HL-60 (cell line): ENCODE data around the gene ATRIP.

Experiments used
- POLR2AphosphoS5 ChIP-seq: IDR thresholded peaks from 2 replicates; pipeline ENCODE4 v1.6.1; 2012; ENCODE audit warnings: low read depth
- TF ChIP-seq, protein P1 (sequence below): IDR thresholded peaks from 2 replicates; pipeline ENCODE4 v1.6.1; 2012; ENCODE audit warnings: low read depth; ENCODE audit not compliant: insufficient replicate concordance

DNA sequence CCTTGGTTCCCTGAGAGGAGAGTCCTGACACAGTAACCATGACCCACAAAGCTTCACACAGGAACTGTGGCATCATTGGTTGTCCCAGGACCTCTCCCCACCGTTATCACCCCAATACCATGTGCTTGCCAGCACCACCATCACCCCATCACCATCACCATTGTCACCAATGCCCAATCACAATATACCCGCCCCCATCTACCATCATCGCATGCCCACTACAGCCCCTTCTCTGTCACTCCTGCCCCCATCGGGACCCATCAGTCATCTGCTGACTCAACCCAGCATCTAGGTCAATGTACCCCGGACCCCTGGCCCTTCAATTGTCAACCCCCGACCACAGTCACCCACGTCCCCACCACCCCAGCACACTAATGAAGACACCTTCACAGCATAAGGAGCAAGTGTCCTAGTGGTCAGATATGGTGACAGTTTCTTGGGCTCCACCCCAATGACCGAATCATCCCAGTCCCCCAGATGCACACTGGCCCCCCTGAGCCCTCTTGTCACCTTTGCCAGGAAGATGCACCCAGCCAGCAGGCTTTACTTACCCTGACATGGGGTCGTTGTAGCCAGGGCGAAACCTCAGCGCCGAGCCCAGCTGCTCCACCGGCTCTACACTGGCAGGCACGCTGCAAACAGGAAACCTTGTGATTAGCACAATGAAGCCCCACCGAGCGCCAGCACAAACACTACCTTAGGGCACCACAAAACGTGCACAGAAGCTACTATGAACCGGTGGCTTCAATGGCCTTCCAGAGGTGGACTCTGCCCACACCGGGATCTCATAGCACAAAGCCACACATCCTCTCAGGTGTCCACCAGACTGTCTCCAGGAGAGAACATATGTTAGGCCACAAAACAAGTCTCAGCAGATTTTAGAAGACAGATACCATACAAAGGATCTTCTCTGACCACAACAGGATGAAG is 32.4 kb downstream of the ATRIP start:
- TF ChIP-seq, protein P1, sequence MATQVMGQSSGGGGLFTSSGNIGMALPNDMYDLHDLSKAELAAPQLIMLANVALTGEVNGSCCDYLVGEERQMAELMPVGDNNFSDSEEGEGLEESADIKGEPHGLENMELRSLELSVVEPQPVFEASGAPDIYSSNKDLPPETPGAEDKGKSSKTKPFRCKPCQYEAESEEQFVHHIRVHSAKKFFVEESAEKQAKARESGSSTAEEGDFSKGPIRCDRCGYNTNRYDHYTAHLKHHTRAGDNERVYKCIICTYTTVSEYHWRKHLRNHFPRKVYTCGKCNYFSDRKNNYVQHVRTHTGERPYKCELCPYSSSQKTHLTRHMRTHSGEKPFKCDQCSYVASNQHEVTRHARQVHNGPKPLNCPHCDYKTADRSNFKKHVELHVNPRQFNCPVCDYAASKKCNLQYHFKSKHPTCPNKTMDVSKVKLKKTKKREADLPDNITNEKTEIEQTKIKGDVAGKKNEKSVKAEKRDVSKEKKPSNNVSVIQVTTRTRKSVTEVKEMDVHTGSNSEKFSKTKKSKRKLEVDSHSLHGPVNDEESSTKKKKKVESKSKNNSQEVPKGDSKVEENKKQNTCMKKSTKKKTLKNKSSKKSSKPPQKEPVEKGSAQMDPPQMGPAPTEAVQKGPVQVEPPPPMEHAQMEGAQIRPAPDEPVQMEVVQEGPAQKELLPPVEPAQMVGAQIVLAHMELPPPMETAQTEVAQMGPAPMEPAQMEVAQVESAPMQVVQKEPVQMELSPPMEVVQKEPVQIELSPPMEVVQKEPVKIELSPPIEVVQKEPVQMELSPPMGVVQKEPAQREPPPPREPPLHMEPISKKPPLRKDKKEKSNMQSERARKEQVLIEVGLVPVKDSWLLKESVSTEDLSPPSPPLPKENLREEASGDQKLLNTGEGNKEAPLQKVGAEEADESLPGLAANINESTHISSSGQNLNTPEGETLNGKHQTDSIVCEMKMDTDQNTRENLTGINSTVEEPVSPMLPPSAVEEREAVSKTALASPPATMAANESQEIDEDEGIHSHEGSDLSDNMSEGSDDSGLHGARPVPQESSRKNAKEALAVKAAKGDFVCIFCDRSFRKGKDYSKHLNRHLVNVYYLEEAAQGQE: no peak
- no peak for TF ChIP-seq POLR2AphosphoS5
